Lower leg skin (tissue), 4 donors: Measurements from ENCODE around the gene GPRC5B. TPM values are rescaled to one million over a fixed set of nuclear protein-coding genes. Genes with fewer than 3 reads are reported as not detected.

Source experiments
- DNase-seq, 2 donors: peaks; one replicate each; pipeline ENCODE4 v3.0.0-alpha.2; 2019; ENCODE audit warnings: low spot score in 2 of 2
- H3K4me3 ChIP-seq: fragments of 200-600 bp; sonication (generic); 2 replicates; pipeline ENCODE4 v1.5.1; 2017; ENCODE audit warnings: mild to moderate bottlenecking, low read depth; ENCODE audit not compliant: poor library complexity, severe bottlenecking
- CTCF ChIP-seq, 3 donors: fragments of 450-650 bp; IDR thresholded peaks; one replicate each; pipeline ENCODE4 v1.5.1; 2016; ENCODE audit warnings: antibody characterized with exemption in 3 of 3, mild to moderate bottlenecking in 3 of 3, moderate library complexity in 2 of 3
- POLR2A ChIP-seq, 2 donors: fragments of 450-650 bp; IDR thresholded peaks; one replicate each; pipeline ENCODE4 v1.6.1; 2016 to 2017; ENCODE audit warnings: antibody characterized with exemption in 2 of 2, mild to moderate bottlenecking in 1 of 2, moderate library complexity in 1 of 2
- WGBS, 2 donors: methylation state at CpG; one replicate each; pipeline ENCODE4 v1.1.5; 2018; 5-methylcytosine and 5-hydroxymethylcytosine counted together
- intact Hi-C: fragments of 100-400 bp; cut with DNase I; formaldehyde crosslinking; loops from one replicate; pipeline ENCODE4 v1.15.0; 2023; ENCODE audit warnings: low total_unique reads
- total RNA-seq, 4 donors: library from RNA; depleted of rRNA; stranded (reverse); fragments of >200 nt; gene quantifications; one replicate each; pipeline ENCODE4 v1.1.0, GENCODE V29; 2016

Gene GPRC5B
- total RNA-seq, 4 donors from 2014 or later: 5.0 to 16.6 (median 9.5) TPM

- 90 to 93% methylated on average over 7 of the region's 7 CpGs for WGBS, 2 donors
- intact Hi-C loops: no loop called here
- no peak overlapping the region for H3K4me3 ChIP-seq
- TF ChIP-seq CTCF (IDR thresholded peaks at IDR 0.05) (no peak), POLR2A (IDR thresholded peaks at IDR 0.05) (no peak)
- no peak for DNase-seq
Measured at GRCh38 chr16:19817875-19818274, 66.8 kb downstream of the GPRC5B start.

GRCh38 chr16:19817122-19817521 lies 67.5 kb downstream of the GPRC5B start:
- 83 to 86% methylated on average over 3 of the region's 3 CpGs for WGBS, 2 donors
- DNase-seq: no peak
- no peak overlapping the region for H3K4me3 ChIP-seq
- intact Hi-C loops: no loop called here
- no peak for TF ChIP-seq CTCF (IDR thresholded peaks at IDR 0.05)
- TF ChIP-seq POLR2A (IDR thresholded peaks at IDR 0.05): no peak

- TF ChIP-seq POLR2A (IDR thresholded peaks at IDR 0.05): no peak
- TF ChIP-seq CTCF (IDR thresholded peaks at IDR 0.05): no peak
- intact Hi-C loops: no loop called here
- no peak for DNase-seq
- 74 to 82% methylated on average over 2 of the region's 2 CpGs for WGBS, 2 donors
- no peak overlapping the region for H3K4me3 ChIP-seq
Measured at GRCh38 chr16:19815418-19815817, 69.2 kb downstream of the GPRC5B start.

- DNase-seq: no peak
- TF ChIP-seq CTCF (IDR thresholded peaks at IDR 0.05) (no peak), POLR2A (IDR thresholded peaks at IDR 0.05) (no peak)
- intact Hi-C loops: no loop called here
- no peak overlapping the region for H3K4me3 ChIP-seq
Measured at GRCh38 chr16:19812986-19813385, 71.7 kb downstream of the GPRC5B start.

GRCh38 chr16:19810817-19811731 lies 73.6 kb downstream of the GPRC5B start:
- TF ChIP-seq POLR2A (IDR thresholded peaks at IDR 0.05) (no peak), CTCF (IDR thresholded peaks at IDR 0.05) (no peak)
- WGBS, 2 donors: 69 to 71% methylated on average over 13 of the region's 13 CpGs
- DNase-seq: no peak
- H3K4me3 ChIP-seq: no peak overlapping the region
- intact Hi-C loops: no loop called here
